ENCODE measurements around the gene CNTN6. TPM values are rescaled to one million over a fixed set of nuclear protein-coding genes. Genes with fewer than 3 reads are reported as not detected.

Gene CNTN6
- total RNA-seq, 1 donor = not detected

- Histone ChIP-seq H3K27me3 (ENCODE audit: insufficient read depth, low read length) (no peaks in the 10 kb centered on the region), H3K79me2 (ENCODE audit: insufficient read depth, low read length) (no peaks in the 10 kb centered on the region), H3K4me2 (ENCODE audit: insufficient read depth, low read length) (no peak overlapping the region), H4K20me1 (ENCODE audit: insufficient read depth, low read length) (no peaks in the 10 kb centered on the region), H3K4me3 (ENCODE audit: insufficient read depth, low read length) (no peak overlapping the region), H3K27ac (ENCODE audit: low read depth, low read length) (no peak overlapping the region), H3K4me1 (ENCODE audit: insufficient read depth, low read length) (no peaks in the 10 kb centered on the region), H2AFZ (ENCODE audit: low read length) (no peak overlapping the region), H3K9me3 (ENCODE audit: low read depth, low read length) (no peaks in the 10 kb centered on the region), H3K36me3 (ENCODE audit: insufficient read depth, low read length) (no peaks in the 10 kb centered on the region)
- no peak for TF ChIP-seq CTCF (IDR thresholded peaks at IDR 0.05; ENCODE audit: extremely low read depth, low read depth, low read length)
- DNase-seq (ENCODE audit: insufficient read length, low spot score, missing footprints) = no peak
Observed at GRCh38 chr3:1057436-1057835, 35.4 kb upstream of the CNTN6 start.

- TF ChIP-seq CTCF (IDR thresholded peaks at IDR 0.05; ENCODE audit: extremely low read depth, low read depth, low read length) = no peak
- Histone ChIP-seq H3K27ac (ENCODE audit: low read depth, low read length) (no peak overlapping the region), H3K4me2 (ENCODE audit: insufficient read depth, low read length) (no peak overlapping the region), H3K4me1 (ENCODE audit: insufficient read depth, low read length) (no peaks in the 10 kb centered on the region), H4K20me1 (ENCODE audit: insufficient read depth, low read length) (no peaks in the 10 kb centered on the region), H2AFZ (ENCODE audit: low read length) (no peak overlapping the region), H3K9me3 (ENCODE audit: low read depth, low read length) (no peaks in the 10 kb centered on the region), H3K36me3 (ENCODE audit: insufficient read depth, low read length) (no peaks in the 10 kb centered on the region), H3K79me2 (ENCODE audit: insufficient read depth, low read length) (no peaks in the 10 kb centered on the region), H3K4me3 (ENCODE audit: insufficient read depth, low read length) (no peak overlapping the region), H3K27me3 (ENCODE audit: insufficient read depth, low read length) (no peaks in the 10 kb centered on the region)
- no peak for DNase-seq (ENCODE audit: insufficient read length, low spot score, missing footprints)
Observed at GRCh38 chr3:1068985-1069384, 23.8 kb upstream of the CNTN6 start.

GRCh38 chr3:1072041-1072440 lies 20.8 kb upstream of the CNTN6 start:
- no peak for DNase-seq (ENCODE audit: insufficient read length, low spot score, missing footprints)
- no peak overlapping the region for H3K27ac ChIP-seq (ENCODE audit: low read depth, low read length)
- no peaks in the 10 kb centered on the region for H3K4me1 ChIP-seq (ENCODE audit: insufficient read depth, low read length)
- no peak overlapping the region for H2AFZ ChIP-seq (ENCODE audit: low read length)
- H3K36me3 ChIP-seq (ENCODE audit: insufficient read depth, low read length) = no peaks in the 10 kb centered on the region
- no peak overlapping the region for H3K4me3 ChIP-seq (ENCODE audit: insufficient read depth, low read length)
- no peak overlapping the region for H3K4me2 ChIP-seq (ENCODE audit: insufficient read depth, low read length)
- no peaks in the 10 kb centered on the region for H3K9me3 ChIP-seq (ENCODE audit: low read depth, low read length)
- no peaks in the 10 kb centered on the region for H3K27me3 ChIP-seq (ENCODE audit: insufficient read depth, low read length)
- TF ChIP-seq CTCF (IDR thresholded peaks at IDR 0.05; ENCODE audit: extremely low read depth, low read depth, low read length) = no peak
- no peaks in the 10 kb centered on the region for H4K20me1 ChIP-seq (ENCODE audit: insufficient read depth, low read length)
- H3K79me2 ChIP-seq (ENCODE audit: insufficient read depth, low read length) = no peaks in the 10 kb centered on the region

GRCh38 chr3:1079662-1080061 lies 13.2 kb upstream of the CNTN6 start:
- H2AFZ ChIP-seq (ENCODE audit: low read length) = no peak overlapping the region
- no peaks in the 10 kb centered on the region for H4K20me1 ChIP-seq (ENCODE audit: insufficient read depth, low read length)
- no peak overlapping the region for H3K4me2 ChIP-seq (ENCODE audit: insufficient read depth, low read length)
- no peak overlapping the region for H3K4me3 ChIP-seq (ENCODE audit: insufficient read depth, low read length)
- no peaks in the 10 kb centered on the region for H3K79me2 ChIP-seq (ENCODE audit: insufficient read depth, low read length)
- H3K27ac ChIP-seq (ENCODE audit: low read depth, low read length) = no peak overlapping the region
- no peaks in the 10 kb centered on the region for H3K9me3 ChIP-seq (ENCODE audit: low read depth, low read length)
- H3K27me3 ChIP-seq (ENCODE audit: insufficient read depth, low read length) = no peaks in the 10 kb centered on the region
- no peaks in the 10 kb centered on the region for H3K36me3 ChIP-seq (ENCODE audit: insufficient read depth, low read length)
- TF ChIP-seq CTCF (IDR thresholded peaks at IDR 0.05; ENCODE audit: extremely low read depth, low read depth, low read length) = no peak
- no peaks in the 10 kb centered on the region for H3K4me1 ChIP-seq (ENCODE audit: insufficient read depth, low read length)
- DNase-seq (ENCODE audit: insufficient read length, low spot score, missing footprints) = no peak

All from osteoblast (primary cell).